ENCODE measurements around the gene HOXC6.

Gene HOXC6

GRCh38 chr12:54016478-54016964 is 11.7 kb upstream of the HOXC6 start:
- no peak for DNase-seq

GRCh38 chr12:54017027-54017788 is 11.0 kb upstream of the HOXC6 start:
- DNase-seq, result peak; percentile 52

- peak; percentile 56 for DNase-seq
Measured at GRCh38 chr12:54017878-54018467, 10.3 kb upstream of the HOXC6 start.

GRCh38 chr12:54018468-54018984 is 9.7 kb upstream of the HOXC6 start:
- DNase-seq, result no peak

GRCh38 chr12:54019091-54019811 is 9.0 kb upstream of the HOXC6 start:
- DNase-seq, result no peak

GRCh38 chr12:54019924-54020590 is 8.2 kb upstream of the HOXC6 start:
- DNase-seq, result no peak

- DNase-seq, result no peak
Measured at GRCh38 chr12:54020591-54021405, 7.4 kb upstream of the HOXC6 start.

- DNase-seq, result no peak
Measured at GRCh38 chr12:54021432-54022013, 6.7 kb upstream of the HOXC6 start.

GRCh38 chr12:54022960-54023884 is 5.0 kb upstream of the HOXC6 start:
- no peak for DNase-seq

GRCh38 chr12:54024127-54024526 is 4.1 kb upstream of the HOXC6 start:
- DNase-seq, result no peak

GRCh38 chr12:54024581-54025305 is 3.5 kb upstream of the HOXC6 start:
- no peak for DNase-seq

- no peak for DNase-seq
Measured at GRCh38 chr12:54025499-54026405, 2.5 kb upstream of the HOXC6 start.

- no peak for DNase-seq
Measured at GRCh38 chr12:54026640-54027441, 1.4 kb upstream of the HOXC6 start.

GRCh38 chr12:54027442-54027786 is 826 bp upstream of the HOXC6 start:
- DNase-seq, result no peak

GRCh38 chr12:54029529-54030441 is 1.5 kb downstream of the HOXC6 start:
- DNase-seq, result no peak

- no peak for DNase-seq
Measured at GRCh38 chr12:54030442-54030801, 2.2 kb downstream of the HOXC6 start.

- no peak for DNase-seq
Measured at GRCh38 chr12:54030889-54031471, 2.7 kb downstream of the HOXC6 start.

All from NCI-H524 treated with DMSO at 0.1 percent for 48 hours (cell line).